HG03460 (cell line): Measurements from ENCODE around the gene SOX30.

ENCODE experiments used
- ATAC-seq: cut with Tn5 transposase; IDR thresholded peaks from one replicate; pipeline ENCODE4 v1.9.1; 2021; ENCODE audit not compliant: unreplicated experiment

SOX30 gene

GRCh38 chr5:157665467-157666070 is 13.3 kb upstream of the SOX30 start:
- no peak for ATAC-seq

- no peak for ATAC-seq
Observed at GRCh38 chr5:157659868-157660660, 7.8 kb upstream of the SOX30 start.

- ATAC-seq: no peak
Observed at GRCh38 chr5:157658893-157659292, 6.7 kb upstream of the SOX30 start.

GRCh38 chr5:157657516-157657915 is 5.3 kb upstream of the SOX30 start:
- ATAC-seq: no peak

GRCh38 chr5:157651623-157652376 is 438 bp downstream of the SOX30 start:
- peak; percentile 78 for ATAC-seq

- no peak for ATAC-seq
Observed at GRCh38 chr5:157650991-157651611, 1.1 kb downstream of the SOX30 start.

GRCh38 chr5:157649101-157649500 is 3.1 kb downstream of the SOX30 start:
- no peak for ATAC-seq

GRCh38 chr5:157648275-157648990 is 3.8 kb downstream of the SOX30 start:
- no peak for ATAC-seq

GRCh38 chr5:157640406-157641066 is 11.7 kb downstream of the SOX30 start:
- ATAC-seq: no peak

- no peak for ATAC-seq
Observed at GRCh38 chr5:157630341-157630740, 21.9 kb downstream of the SOX30 start.

GRCh38 chr5:157626831-157627230 is 25.4 kb downstream of the SOX30 start:
- no peak for ATAC-seq

GRCh38 chr5:157624144-157624543 is 28.1 kb downstream of the SOX30 start:
- no peak for ATAC-seq

- no peak for ATAC-seq
Observed at GRCh38 chr5:157620776-157621175, 31.5 kb downstream of the SOX30 start.

- ATAC-seq: no peak
Observed at GRCh38 chr5:157618191-157618765, 34.0 kb downstream of the SOX30 start.

GRCh38 chr5:157616785-157617184 is 35.5 kb downstream of the SOX30 start:
- no peak for ATAC-seq

GRCh38 chr5:157613385-157614245 is 38.6 kb downstream of the SOX30 start:
- no peak for ATAC-seq

- no peak for ATAC-seq
Observed at GRCh38 chr5:157612581-157612980, 39.7 kb downstream of the SOX30 start.

GRCh38 chr5:157611571-157612476 is 40.4 kb downstream of the SOX30 start:
- peak; percentile 46 for ATAC-seq
